ENCODE results near the gene LGALS16.
"Not testable (repeated sequence)": the region's sequence is repeated elsewhere in the genome, so short reads cannot be mapped to it uniquely, and the experiment has no call there.

LGALS16 gene

DNA sequence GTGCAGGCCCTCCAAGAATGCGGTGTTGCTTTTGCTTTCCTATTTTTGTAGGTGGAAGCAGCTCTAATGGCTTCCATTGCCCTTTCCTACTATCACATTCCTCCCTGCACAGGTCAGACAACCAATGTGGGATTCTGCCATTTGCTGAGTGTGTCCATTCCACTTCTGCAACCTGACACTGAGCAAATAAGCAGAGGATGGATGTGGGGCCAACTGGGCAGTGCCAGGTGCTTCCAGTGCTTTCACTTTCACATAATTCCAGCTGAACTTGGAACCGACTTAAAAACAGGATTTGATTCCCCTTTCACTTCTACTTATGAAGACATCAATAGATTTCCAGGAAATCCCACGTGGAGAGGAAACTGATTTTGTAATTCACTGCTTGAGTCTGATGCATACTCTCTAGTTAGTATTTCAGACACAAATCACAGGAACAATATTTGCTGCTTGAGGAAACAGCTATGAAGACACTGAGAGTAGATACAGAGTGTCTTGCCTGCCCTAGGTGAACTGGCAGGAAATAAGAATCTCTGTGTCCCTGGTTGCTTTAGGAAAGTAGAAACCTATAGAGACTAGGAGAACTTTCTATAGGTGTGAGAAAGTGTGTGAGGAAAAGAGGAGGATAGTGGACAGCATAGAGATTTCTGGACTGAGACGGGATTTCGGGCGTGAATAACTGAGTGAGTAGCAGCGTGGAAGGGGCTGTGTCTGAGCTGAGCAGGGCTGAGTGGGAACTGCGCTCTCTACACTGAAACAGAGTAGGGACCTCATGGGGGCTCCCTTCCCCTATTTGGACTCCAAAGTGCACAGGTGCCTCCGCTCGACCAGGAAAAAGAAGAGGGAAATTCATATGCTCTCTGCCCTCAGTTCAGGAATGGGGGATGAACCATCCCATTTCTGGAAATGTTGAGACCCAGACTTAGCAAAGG is 22.5 kb downstream of the LGALS16 start:
- no peak for DNase-seq (ENCODE audit: low read depth)

DNA sequence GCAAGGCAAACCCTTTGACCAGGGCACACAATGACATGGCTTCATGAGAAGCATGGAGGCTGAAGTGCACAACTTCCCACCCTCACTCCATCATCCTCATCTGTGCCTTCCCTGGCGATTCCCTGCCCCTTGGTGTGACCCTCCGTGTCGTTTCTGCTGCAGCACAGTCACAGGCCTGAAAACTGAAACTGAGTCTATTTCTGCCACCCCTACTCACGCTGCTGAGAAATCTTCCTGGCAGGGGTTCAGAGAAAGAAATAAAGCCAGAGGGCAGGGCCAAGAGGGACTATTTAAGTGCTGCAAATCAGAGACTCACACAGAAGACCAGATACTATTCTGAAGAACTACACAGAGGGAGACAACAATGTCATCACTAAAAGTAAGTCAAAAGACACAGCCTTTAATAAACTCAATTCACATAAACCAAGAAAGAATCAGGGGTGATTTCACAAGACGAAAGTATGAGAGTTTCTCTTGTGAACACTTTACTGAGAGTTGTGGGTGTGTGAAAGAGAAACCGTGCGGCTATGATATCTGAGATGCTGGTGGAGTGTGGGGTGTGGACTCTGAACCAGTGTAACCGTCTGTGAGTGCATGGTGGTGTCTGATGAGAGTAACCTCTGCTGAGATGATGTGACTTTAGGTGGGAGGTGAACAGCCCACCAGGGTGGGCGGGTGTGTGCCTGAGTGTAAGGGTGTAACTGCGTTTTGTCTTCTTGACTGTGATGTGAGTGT is 23.5 kb downstream of the LGALS16 start:
- DNase-seq (ENCODE audit: low read depth) = no peak

DNA sequence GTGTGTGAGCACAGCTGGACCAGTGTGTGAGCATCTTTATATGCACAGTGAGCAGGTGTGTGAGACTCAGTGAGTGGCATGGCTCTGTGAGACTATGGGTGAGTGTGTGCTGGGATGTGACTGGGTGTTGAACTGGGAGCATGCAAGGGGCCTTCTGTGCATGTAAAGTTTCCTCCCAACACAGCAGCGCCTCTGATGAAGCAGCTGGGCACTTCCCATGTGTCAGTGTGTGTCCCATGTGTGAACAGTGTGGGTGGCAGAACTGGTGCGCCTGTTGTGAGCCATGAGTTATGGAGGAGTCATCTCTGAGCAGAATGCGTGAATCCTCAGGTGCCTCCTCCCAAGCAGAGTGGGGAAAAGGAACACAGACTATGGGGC is 24.1 kb downstream of the LGALS16 start:
- no peak for DNase-seq (ENCODE audit: low read depth)

DNA sequence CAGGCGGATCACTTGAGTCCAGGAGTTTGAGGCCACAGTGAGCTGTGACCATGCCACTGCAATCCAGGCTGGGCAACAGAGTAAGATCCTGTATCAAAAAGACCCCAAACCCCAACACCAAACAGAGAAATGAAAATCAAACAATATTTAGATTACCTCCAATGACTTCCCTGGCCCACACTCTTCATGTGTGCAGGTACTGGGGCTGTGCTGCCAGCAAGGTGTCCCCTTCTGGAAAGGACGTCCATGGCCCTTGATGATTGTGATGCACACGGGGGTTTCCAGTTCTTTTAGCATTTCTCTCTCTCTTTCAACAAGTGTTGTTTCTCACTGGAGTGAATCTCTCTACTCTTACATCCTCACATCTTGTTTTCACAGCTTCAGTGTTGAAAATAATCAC is 24.9 kb downstream of the LGALS16 start:
- no peak for DNase-seq (ENCODE audit: low read depth)

DNA sequence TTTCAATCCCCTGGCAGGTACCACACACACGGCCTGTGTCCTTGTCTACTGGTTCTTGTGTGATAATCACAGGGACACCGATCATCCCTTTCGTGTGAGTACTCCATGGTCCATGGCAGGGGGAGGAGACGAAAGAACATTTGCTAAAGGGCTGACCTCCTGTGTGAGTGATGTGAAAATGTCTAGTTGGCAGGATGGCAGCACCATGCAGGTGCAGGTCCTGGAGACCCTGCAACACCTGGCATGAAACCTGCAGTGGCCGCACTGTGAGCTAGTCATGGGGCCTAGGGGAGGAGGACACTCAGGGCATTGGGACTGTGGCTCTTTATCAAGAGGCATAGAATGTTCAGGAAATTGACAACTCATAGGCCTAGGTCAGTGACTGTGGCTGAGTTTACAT is 25.7 kb downstream of the LGALS16 start:
- no peak for DNase-seq (ENCODE audit: low read depth)

DNA sequence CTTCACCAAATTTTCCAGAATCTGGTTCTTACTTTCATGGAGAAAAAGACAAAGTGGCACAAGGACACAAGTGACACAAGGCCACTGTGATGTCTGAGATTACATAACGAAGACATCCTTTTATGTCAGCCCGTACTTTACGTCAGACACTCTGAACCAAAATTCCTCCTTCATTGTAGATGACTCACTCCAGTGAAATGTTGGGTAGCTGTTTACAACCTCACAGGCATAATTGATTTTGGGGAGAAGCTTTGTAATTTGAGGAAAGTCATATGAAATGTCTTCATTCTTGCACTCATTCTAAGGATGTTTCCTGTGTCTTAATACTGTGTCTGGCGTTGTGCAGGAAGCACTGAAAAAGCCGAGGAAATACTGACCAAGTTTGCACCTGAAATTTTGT is 28.6 kb downstream of the LGALS16 start:
- no peak for DNase-seq (ENCODE audit: low read depth)

DNA sequence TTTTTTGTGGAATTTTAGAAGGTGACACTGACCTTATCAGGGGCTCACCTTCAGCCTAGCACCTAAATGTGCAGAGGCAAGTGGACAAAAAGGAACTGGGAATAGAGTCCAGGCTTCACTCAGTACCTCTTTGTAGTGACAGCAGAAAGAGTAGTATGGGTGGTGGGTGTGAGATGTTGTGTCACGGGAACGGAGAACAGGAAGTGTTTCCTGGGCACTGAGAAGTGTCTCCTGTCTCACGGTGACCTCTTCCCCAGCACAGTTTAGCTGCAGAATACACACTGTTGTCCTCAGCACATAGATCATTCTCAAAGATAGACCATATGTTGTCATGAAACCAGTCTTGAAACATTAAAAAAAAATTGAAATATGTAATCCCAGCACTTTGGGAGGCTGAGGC is 31.0 kb downstream of the LGALS16 start:
- no peak for DNase-seq (ENCODE audit: low read depth)

DNA sequence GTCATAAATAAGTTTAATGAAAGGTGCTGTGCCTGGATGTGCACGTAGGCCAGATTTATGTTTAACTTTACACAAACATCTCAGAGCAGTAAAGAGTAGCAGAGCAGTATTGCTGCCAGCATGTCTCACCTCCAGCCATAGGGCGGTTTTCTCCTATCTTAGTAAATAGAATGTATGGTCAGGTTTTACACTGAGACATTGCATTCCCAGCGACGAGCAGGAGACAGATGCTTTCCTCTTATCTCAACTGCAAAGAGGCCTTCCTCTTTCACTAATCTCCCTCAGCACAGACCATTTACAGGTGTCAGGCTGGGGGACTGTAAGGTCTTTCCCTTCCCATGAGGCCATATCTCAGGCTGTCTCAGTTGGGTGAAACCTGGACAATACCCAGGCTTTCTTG is 32.9 kb downstream of the LGALS16 start:
- not testable (repeated sequence) for DNase-seq (ENCODE audit: low read depth)

DNA sequence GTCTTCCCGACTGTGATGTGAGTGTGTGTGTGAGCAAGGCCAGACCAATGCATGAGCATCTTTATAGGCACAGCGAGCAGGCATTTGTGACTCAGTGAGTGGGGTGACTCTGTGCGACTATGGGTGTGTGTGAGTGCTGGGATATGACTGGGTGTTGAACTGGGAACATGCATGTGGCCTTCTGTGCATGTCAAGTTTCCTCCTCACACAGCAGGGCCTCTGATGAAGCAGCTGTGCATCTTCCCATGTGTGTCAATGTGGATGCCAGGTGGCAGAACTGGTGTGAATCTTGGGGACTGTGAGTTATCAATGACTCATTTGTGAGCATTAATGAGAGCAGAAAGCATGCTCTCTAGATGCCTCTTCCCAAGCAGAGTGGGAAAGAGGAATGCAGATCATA is 36.5 kb downstream of the LGALS16 start:
- no peak for DNase-seq (ENCODE audit: low read depth)

DNA sequence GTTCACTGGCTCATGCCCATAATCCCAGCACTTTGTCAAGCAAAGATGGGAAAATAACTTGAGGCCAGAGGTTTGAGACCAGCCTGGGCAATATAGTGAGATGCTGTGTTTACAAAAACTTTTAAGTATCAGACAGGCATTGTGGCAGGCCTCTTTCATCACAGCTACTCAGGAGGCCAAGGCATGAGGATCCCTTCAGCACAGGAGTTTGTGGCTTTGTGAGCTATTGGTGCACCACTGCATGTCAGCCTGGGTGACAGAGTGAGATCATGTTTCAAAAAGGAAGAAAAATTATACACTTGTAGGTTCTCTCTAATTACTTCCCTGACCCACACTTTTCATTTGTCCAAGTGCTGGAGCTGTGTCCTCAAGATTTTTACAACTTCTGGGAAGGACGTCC is 37.1 kb downstream of the LGALS16 start:
- no peak for DNase-seq (ENCODE audit: low read depth)

DNA sequence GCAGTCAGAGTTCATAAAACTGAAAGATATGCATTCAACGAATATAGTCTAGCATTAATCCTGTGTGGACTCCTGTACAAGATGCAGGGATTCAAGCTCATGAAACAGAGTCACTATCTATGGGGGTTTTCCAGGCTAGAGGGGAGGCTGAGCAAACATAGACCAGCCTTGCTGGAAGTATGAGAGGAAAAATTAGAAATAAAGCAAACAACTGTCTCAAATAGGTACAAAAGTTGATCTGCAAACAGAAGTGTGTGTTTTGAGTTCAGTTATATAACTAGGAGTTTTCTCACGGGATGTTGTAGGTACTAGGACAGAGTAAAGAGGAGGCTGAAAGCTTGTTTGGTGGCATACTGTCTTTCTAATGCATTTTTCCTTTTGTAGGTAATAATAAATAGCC is 40.0 kb downstream of the LGALS16 start:
- DNase-seq (ENCODE audit: low read depth) = no peak

DNA sequence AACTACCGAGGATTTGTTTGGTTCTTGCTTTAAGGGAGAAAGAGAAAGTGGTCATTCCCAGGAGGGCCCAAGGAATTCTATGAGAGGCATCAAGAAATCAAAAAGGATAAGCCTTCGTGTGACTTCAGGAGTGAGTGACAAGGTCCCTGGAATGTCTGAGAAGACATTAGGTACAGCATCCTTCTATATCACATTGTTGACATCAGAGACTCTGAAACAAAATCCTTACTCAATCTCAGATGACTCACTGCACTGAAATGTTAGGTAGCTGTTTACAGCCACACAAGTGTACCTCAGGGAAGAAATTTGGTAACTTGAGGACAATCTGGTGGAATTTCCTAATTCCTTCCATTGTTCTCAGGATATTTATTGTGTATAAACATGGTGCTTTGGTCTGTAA is 40.7 kb downstream of the LGALS16 start:
- DNase-seq (ENCODE audit: low read depth) = no peak

DNA sequence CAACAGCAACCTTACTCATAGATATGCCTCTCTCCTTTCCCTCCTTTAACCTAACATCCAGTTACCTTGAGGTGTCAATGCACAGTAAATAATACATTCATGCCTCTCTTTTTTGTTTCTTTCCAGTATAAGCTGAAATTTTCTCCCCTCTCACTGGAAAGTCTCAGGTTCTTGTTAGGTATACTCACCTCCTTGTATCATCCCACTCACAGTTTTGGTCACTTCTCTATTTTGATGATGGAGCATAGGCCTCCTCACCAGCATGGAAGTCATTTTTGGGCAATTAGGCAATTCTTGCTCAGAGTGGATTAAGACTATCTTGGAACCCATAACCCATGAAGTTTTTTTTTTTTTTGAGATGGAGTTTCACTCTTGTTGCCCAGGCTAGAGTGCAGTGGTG is 42.8 kb downstream of the LGALS16 start:
- DNase-seq (ENCODE audit: low read depth) = no peak

DNA sequence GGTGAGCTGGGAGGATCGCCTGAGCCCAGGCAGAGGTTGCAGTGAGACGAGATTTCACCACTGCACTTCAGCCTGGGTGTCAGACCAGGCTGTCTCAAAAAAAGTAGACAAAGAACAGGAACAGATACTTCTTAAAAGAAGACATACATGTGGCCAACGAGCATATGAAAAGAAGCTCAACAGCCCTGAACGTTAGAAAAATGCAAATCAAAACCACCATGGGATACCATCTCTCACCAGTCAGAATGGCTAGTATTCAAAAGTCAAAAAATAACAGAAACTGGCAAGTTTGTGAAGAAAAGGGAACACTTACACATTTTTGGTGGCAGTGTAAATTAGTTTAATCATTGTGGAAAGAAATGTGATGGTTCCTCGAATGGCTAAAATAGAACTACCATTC is 45.6 kb downstream of the LGALS16 start:
- DNase-seq (ENCODE audit: low read depth) = no peak

DNA sequence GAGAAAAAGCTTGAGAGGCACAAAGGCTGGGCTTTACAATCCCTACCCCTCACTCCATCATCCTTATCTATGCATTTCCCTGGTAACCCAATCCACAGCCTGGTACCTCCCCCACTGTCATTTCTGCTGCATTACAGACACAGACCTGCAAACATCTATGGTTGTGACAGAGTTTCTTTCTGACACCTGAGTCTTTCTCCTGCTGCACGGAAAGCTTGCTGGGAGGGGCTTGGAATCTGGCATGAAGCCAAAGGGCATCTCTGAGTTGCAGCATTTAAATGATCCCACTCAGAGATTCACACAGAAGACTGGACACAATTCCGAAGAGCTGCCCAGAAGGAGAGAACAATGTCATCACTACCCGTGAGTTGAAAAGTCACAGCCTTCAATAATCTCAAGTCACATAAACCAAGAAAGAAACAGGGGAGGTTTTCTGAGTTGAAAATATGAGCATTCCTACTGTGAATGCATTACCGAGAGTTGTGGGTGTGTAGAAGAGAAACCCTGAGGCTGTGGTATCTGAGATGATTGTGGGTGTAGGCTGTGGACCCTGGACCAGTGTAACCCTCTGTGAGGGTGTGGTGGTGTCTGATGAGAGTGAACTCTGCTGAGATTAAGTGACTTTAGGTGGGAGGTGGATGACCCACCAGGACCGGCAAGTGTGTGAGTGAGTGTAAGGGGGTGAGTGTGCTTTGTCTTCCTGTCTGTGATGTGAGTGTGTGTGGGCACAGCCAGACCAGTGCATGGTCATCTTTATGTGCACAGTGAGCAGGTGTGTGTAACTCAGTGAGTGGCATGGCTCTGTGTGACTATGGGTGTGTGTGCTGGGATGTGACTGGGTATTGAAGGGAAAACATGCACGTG is 48.7 kb downstream of the LGALS16 start, which contains the start of gene LGALS14:
LGALS14 (plus strand) TSS at position 301 of the 864 bp plus-strand sequence; CDS start at position 349, 48 bp downstream.
- no peak for DNase-seq (ENCODE audit: low read depth)

DNA sequence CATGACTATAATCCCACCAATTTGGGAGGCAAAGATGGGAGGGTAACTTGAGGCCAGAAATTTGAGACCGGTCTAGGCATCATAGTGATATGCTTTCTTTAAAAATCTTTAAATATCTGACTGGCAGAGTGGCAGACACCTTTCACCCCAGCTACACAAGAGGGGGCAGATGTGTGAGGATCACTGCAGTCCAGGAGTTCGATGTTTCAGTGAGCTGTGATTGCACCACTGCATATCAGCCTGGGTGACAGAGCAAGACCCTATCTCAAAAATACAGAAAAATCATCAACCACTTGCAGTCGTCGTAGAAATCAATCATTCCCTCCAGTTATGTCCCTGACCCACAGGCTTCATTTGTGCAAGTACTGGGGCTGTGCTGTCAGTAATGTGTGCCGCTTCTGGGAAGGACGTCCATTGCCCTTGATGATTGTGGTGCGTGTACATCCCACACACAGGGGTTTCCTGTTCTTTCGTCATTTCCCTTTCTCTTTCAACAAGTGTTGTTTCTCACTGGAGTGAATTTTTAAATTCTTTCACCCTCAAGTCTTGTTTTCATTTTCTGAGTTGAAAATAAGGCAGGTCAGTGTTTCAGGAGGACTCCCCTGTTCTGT is 50.0 kb downstream of the LGALS16 start:
- DNase-seq (ENCODE audit: low read depth) = no peak

DNA sequence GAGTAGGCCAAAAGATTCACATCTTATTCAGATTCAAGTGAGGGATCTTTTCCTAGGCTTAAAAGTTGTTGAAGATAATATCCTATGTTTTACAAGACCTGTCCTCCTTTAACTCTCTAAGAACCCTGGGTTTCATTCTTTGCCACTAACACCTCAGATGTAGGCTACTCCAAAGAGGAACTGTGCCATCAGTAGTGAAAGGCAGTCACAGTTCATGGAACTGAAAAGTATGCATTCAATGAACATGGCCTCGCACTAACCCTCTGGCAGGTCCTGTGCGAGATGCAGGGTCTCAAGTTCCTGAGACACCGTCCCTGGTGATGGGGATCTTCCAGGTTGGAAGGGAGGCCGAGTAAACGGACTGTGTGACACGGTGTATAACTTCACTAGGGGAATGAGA is 52.9 kb downstream of the LGALS16 start:
- no peak for DNase-seq (ENCODE audit: low read depth)

DNA sequence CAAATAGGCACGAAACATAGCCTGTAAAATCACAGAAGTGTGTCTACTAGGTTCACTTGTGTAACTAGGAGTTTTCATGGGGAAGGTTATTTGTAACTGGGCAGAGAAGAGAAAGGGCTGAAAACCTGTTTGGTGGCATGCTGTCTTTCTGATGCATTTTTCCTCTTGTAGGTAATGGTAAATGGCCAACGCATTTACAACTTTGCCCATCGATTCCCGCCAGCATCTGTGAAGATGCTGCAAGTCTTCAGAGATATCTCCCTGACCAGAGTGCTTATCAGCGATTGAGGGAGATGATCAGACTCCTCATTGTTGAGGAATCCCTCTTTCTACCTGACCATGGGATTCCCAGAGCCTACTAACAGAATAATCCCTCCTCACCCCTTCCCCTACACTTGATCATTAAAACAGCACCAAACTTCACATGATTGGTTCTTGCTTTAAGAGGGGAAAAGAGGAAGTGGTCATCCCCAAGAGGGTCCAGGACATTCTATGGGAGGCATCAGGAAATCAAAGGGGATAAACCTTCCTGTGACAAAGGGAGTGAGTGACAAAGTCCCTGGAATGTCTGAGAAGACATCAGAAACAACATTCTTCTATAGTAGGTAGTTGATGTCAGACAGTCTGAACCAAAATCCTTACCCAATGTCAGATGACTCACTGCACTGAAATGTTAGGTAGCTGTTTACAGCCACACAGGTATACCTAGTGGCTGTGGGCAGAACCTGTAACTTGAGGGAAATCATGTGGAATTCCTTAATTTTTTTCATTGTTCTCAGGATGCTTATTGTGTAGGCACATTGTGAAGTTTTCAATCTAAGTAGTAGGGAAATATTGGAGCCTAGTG is 53.5 kb downstream of the LGALS16 start:
- no peak for DNase-seq (ENCODE audit: low read depth)

Data from HS-5 (cell line).